HepG2 (cell line): ENCODE results near the gene LDAH. TPM values are rescaled to one million over a fixed set of nuclear protein-coding genes. Genes with fewer than 3 reads are reported as not detected.
A peak's percentile ranks its signal among the peaks of the same experiment; 100 is the strongest.

Experiments used
- ATAC-seq: fragments of 200-7000 bp; cut with Tn5 transposase; 3 replicates; pipeline ENCODE4 v1.9.1; 2020; ENCODE audit warnings: mild to moderate bottlenecking, moderate library complexity
- BruUV-seq: library from RNA; stranded (reverse); fragments of 400-500 nt; replicated peaks from 2 replicates; lab custom pipeline; 2021; lab: Mats Ljungman, UMichigan
- CTCF ChIA-PET: fragments of 300-600 bp; formaldehyde crosslinking; extraction: SDS; loops from one replicate; lab custom pipeline; 2021; ENCODE audit warnings: low total read pairs, inconsistent platforms, low intra/inter-chr PET ratio; lab: Yijun Ruan, JAX
- POLR2A ChIA-PET: fragments of 350-600 bp; sonication (Branson Sonifier 250); formaldehyde crosslinking; loops from one replicate; lab custom pipeline; 2020; ENCODE audit warnings: antibody characterized with exemption, inconsistent platforms; lab: Yijun Ruan, JAX
- DNase-seq: peaks from one replicate; pipeline ENCODE4 v3.0.0-alpha.2; 2015; ENCODE audit warnings: low spot score
- FAIRE-seq: peaks from 3 replicates; lab custom pipeline; 2011; peaks lifted over from hg19 to GRCh38; lab: Jason Lieb, UNC
- H2AFZ ChIP-seq: one replicate; pipeline ENCODE4 v1.6.1; 2011; ENCODE audit warnings: low read length, inconsistent platforms
- H3K27ac ChIP-seq: fragments of 300-600 bp; 3 replicates; pipeline ENCODE4 v1.8.0; 2011; ENCODE audit warnings: mixed run types, mild to moderate bottlenecking, mixed read lengths, low read length, inconsistent platforms; ENCODE audit not compliant: insufficient read depth; ENCODE audit errors: extremely low read length
- H3K27me3 ChIP-seq, 2 experiments: fragments of 200-600 bp in 1 of 2; 2 replicates in 1 of 2; 3 replicates in 1 of 2; pipeline versions ENCODE4 v1.6.0 to v1.8.0; 2011; ENCODE audit warnings: low read length in 2 of 2, mild to moderate bottlenecking in 2 of 2, moderate library complexity in 2 of 2, inconsistent platforms in 1 of 2; ENCODE audit not compliant: insufficient read depth in 2 of 2, control insufficient read depth in 1 of 2
- H3K36me3 ChIP-seq, 2 experiments: fragments of 200-600 bp in 1 of 2; replicated peaks in 1 of 2; 2 replicates in 1 of 2; 3 replicates in 1 of 2; pipeline versions ENCODE4 v1.5.1 to v1.8.0; 2011; ENCODE audit warnings: low read length in 2 of 2, inconsistent platforms in 1 of 2; ENCODE audit not compliant: insufficient read depth in 2 of 2, control insufficient read depth in 1 of 2
- H3K4me1 ChIP-seq: 2 replicates; pipeline ENCODE4 v1.5.1; 2012; ENCODE audit warnings: low read length, inconsistent platforms; ENCODE audit not compliant: insufficient read depth
- H3K4me2 ChIP-seq: 2 replicates; pipeline ENCODE4 v1.6.0; 2011; ENCODE audit warnings: low read depth, low read length, inconsistent platforms
- H3K4me3 ChIP-seq, 3 experiments: fragments of 200-600 bp in 1 of 3; sonication (generic), shearing (Covaris generic) in 1 of 3; replicated peaks in 1 of 3; 2 replicates each; pipeline ENCODE4 v1.5.1; 2011 to 2016; ENCODE audit warnings: low read length in 3 of 3, inconsistent platforms in 2 of 3, low read depth in 2 of 3, mild to moderate bottlenecking in 2 of 3, control low read depth in 1 of 3, mixed read lengths in 1 of 3; ENCODE audit not compliant: insufficient read depth in 1 of 3
- H3K79me2 ChIP-seq: one replicate; pipeline ENCODE4 v1.6.1; 2011; ENCODE audit warnings: low read length, inconsistent platforms; ENCODE audit not compliant: insufficient read depth
- H3K9ac ChIP-seq: 2 replicates; pipeline ENCODE4 v1.6.0; 2011; ENCODE audit warnings: mild to moderate bottlenecking, low read depth, low read length, inconsistent platforms; ENCODE audit not compliant: insufficient read depth
- H3K9me3 ChIP-seq: 2 replicates; pipeline ENCODE4 v1.5.1; 2012; ENCODE audit warnings: mild to moderate bottlenecking, low read length
- H4K20me1 ChIP-seq: 2 replicates; pipeline ENCODE4 v1.6.0; 2011; ENCODE audit warnings: inconsistent platforms, mild to moderate bottlenecking, low read length, moderate library complexity; ENCODE audit not compliant: insufficient read depth
- CEBPB ChIP-seq: IDR thresholded peaks from 2 replicates; pipeline ENCODE4 v1.6.1; 2011; ENCODE audit warnings: low read depth, low read length, improper control_type of control experiment, borderline replicate concordance
- CEBPG ChIP-seq: IDR thresholded peaks from 2 replicates; pipeline ENCODE4 v1.6.1; 2016
- ETS1 ChIP-seq: sonication (generic); formaldehyde crosslinking; IDR thresholded peaks from 2 replicates; pipeline ENCODE4 v1.4.0; 2020; ENCODE audit warnings: missing genetic modification reagents
- HCFC1 ChIP-seq: fragments of 150-350 bp; IDR thresholded peaks from 2 replicates; pipeline ENCODE4 v1.6.1; 2014; ENCODE audit warnings: low read depth, low read length
- NR2F6 ChIP-seq, 2 experiments: IDR thresholded peaks; 2 replicates each; pipeline ENCODE4 v1.6.1; 2016; ENCODE audit warnings: antibody characterized with exemption in 1 of 2, mild to moderate bottlenecking in 1 of 2
- RFX3 ChIP-seq: IDR thresholded peaks from 2 replicates; pipeline ENCODE4 v1.6.1; 2016; ENCODE audit warnings: missing biosample characterization, missing genetic modification reagents
- RXRB ChIP-seq: IDR thresholded peaks from 2 replicates; pipeline ENCODE4 v1.6.1; 2016; ENCODE audit warnings: borderline replicate concordance, missing genetic modification reagents, missing compliant biosample characterization
- ZFP36L2 ChIP-seq: sonication (generic); formaldehyde crosslinking; IDR thresholded peaks from 2 replicates; pipeline ENCODE4 v1.4.0; 2020; ENCODE audit warnings: missing genetic modification reagents
- ZNF230 ChIP-seq: sonication (generic); formaldehyde crosslinking; IDR thresholded peaks from 2 replicates; pipeline ENCODE4 v1.4.0; 2020; ENCODE audit warnings: mild to moderate bottlenecking, missing genetic modification reagents
- WGBS: methylation state at CpG from one replicate; pipeline ENCODE4 v1.1.6; 2017; ENCODE audit warnings: low lambda C conversion rate; 5-methylcytosine and 5-hydroxymethylcytosine counted together
- in situ Hi-C: cut with HindIII; loops from 2 replicates; pipeline ENCODE4 v1.10.0; 2017; ENCODE audit warnings: low pct_unique_long_range_greater_than_20kb; ENCODE audit not compliant: extremely low pct_ligation_motif_present
- intact Hi-C: fragments of 100-400 bp; cut with micrococcal nuclease; formaldehyde crosslinking; loops from one replicate; pipeline ENCODE4 v1.10.0; 2022; ENCODE audit not compliant: unreplicated experiment
- polyA plus RNA-seq, 8 experiments: library from polyadenylated mRNA; depleted of rRNA in 3 of 8; stranded (reverse) in 7 of 8; unstranded in 1 of 8; fragments of >200 nt; fragmentation: Illumina TruSeq in 4 of 8; extraction: Trizol in 4 of 8; gene quantifications; 2 replicates each; pipeline versions ENCODE4 v1.2.1 to v1.2.3, GENCODE V29; 2011 to 2016; ENCODE audit warnings: low read depth in 4 of 8, missing spikeins in 1 of 8, mixed read lengths in 1 of 8; ENCODE audit not compliant: insufficient read depth in 1 of 8
- total RNA-seq, 5 experiments: library from RNA; depleted of rRNA; stranded (reverse); fragments of >200 nt; fragmentation: Illumina TruSeq; extraction: Trizol; gene quantifications; 2 replicates each; pipeline ENCODE4 v1.2.3, GENCODE V29; 2016; ENCODE audit warnings: low read depth in 1 of 5
- TF ChIP-seq, protein P1 (sequence below): sonication (generic); formaldehyde crosslinking; IDR thresholded peaks from 2 replicates; pipeline ENCODE4 v1.4.0; 2020; ENCODE audit warnings: low read depth, missing genetic modification reagents
- TF ChIP-seq, protein P2 (sequence below): sonication (generic); formaldehyde crosslinking; IDR thresholded peaks from 2 replicates; pipeline ENCODE4 v1.5.0; 2020; ENCODE audit warnings: missing genetic modification reagents, mild to moderate bottlenecking, borderline replicate concordance
- TF ChIP-seq, protein P3 (sequence below): sonication (generic); formaldehyde crosslinking; IDR thresholded peaks from 2 replicates; pipeline ENCODE4 v1.4.0; 2020; ENCODE audit warnings: missing genetic modification reagents

Gene LDAH
- total and polyA plus RNA-seq, 2 of the 13 experiments (the other 11 are each of a cell fraction or from before 2014, with no cell fraction given) = 28.8 to 46.2 TPM

- Histone ChIP-seq H3K4me1 (no peaks in the 10 kb centered on the region), H3K4me3 (no peak overlapping the region), H4K20me1 (no peaks in the 10 kb centered on the region; the same call in none of the 2 replicates), H3K79me2 (peaks cover 64% of the 10 kb centered on the region), H3K9me3 (no peaks in the 10 kb centered on the region), H3K27me3 (no peaks in the 10 kb centered on the region), H3K4me2 (no peak overlapping the region), H3K27ac (no peak overlapping the region), H2AFZ (no peak overlapping the region), H3K9ac (no peak overlapping the region), H3K36me3 (no peaks in the 10 kb centered on the region; a peak in 1 of 5 replicates)
- in situ Hi-C loops (no loop called here), intact Hi-C loops (no loop called here)
- BruUV-seq = no TSS peak
- 0 out of 2 replicates have a peak, but pooled peaks have one; percentile 31 for TF ChIP-seq CEBPG (CRISPR knock-in tag)
- peak; percentile 83 for TF ChIP-seq CEBPB
- no peak for TF ChIP-seq ETS1 (CRISPR knock-in tag)
- ChIA-PET CTCF (no interaction called here), POLR2A (interaction anchor here (1.6 kb wide), 1 partner anchor 9 kb away, joined by 6 read pairs; no protein-coding TSS in a partner anchor)
- WGBS = 99% methylated on average over 2 of the region's 2 CpGs
- no peak for DNase-seq
- no peak for ATAC-seq
- FAIRE-seq = no peak
Measured at GRCh38 chr2:20812779-20813178, 10.1 kb downstream of the LDAH start.

DNA sequence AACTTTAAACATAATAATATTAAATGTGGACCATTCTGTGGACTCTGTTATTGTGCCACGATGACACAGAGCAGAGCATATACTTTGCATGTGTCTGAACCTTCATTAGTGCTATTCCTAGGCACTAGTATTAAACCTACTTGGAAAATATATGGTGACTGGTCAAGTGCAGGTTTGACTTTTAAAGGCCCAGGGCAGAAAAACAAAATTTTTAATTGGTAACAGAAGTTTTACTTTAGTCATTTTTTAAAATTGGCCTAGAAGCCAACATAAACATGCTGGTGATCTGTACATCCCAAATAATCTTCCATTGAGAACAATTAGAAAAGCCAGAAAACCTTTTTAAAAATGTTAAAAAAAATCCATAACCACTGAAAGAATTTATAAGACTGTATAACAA, 16.6 kb downstream of the LDAH start:
- Histone ChIP-seq H3K36me3 (0 out of 5 replicates have a peak, but pooled peaks cover 0 to 1% of the 10 kb centered on the region in 2 experiments), H3K4me1 (peaks cover 18% of the 10 kb centered on the region), H4K20me1 (peaks cover 5% of the 10 kb centered on the region), H3K4me2 (no peak overlapping the region), H3K9me3 (no peaks in the 10 kb centered on the region), H2AFZ (no peak overlapping the region), H3K27me3 (no peaks in the 10 kb centered on the region), H3K4me3 (no peak overlapping the region), H3K9ac (no peak overlapping the region), H3K79me2 (peaks cover 29% of the 10 kb centered on the region), H3K27ac (no peak overlapping the region)
- no TSS peak for BruUV-seq
- 95% methylated on average over 1 of the region's 1 CpG for WGBS
- ATAC-seq (no peak), DNase-seq (no peak), FAIRE-seq (no peak)
- intact Hi-C loops (no loop called here), in situ Hi-C loops (no loop called here)
- POLR2A ChIA-PET = no interaction called here
- CTCF ChIA-PET = no interaction called here
- TF ChIP-seq, protein P1, sequence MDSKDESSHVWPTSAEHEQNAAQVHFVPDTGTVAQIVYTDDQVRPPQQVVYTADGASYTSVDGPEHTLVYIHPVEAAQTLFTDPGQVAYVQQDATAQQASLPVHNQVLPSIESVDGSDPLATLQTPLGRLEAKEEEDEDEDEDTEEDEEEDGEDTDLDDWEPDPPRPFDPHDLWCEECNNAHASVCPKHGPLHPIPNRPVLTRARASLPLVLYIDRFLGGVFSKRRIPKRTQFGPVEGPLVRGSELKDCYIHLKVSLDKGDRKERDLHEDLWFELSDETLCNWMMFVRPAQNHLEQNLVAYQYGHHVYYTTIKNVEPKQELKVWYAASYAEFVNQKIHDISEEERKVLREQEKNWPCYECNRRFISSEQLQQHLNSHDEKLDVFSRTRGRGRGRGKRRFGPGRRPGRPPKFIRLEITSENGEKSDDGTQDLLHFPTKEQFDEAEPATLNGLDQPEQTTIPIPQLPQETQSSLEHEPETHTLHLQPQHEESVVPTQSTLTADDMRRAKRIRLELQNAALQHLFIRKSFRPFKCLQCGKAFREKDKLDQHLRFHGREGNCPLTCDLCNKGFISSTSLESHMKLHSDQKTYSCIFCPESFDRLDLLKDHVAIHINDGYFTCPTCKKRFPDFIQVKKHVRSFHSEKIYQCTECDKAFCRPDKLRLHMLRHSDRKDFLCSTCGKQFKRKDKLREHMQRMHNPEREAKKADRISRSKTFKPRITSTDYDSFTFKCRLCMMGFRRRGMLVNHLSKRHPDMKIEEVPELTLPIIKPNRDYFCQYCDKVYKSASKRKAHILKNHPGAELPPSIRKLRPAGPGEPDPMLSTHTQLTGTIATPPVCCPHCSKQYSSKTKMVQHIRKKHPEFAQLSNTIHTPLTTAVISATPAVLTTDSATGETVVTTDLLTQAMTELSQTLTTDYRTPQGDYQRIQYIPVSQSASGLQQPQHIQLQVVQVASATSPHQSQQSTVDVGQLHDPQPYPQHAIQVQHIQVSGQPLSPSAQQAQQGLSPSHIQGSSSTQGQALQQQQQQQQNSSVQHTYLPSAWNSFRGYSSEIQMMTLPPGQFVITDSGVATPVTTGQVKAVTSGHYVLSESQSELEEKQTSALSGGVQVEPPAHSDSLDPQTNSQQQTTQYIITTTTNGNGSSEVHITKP = no peak
- no peak for TF ChIP-seq ZFP36L2
- TF ChIP-seq RXRB (CRISPR knock-in tag) = no peak
- TF ChIP-seq HCFC1 = no peak
- TF ChIP-seq ZNF230 (CRISPR knock-in tag) = no peak
- TF ChIP-seq, protein P2, sequence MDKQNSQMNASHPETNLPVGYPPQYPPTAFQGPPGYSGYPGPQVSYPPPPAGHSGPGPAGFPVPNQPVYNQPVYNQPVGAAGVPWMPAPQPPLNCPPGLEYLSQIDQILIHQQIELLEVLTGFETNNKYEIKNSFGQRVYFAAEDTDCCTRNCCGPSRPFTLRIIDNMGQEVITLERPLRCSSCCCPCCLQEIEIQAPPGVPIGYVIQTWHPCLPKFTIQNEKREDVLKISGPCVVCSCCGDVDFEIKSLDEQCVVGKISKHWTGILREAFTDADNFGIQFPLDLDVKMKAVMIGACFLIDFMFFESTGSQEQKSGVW (CRISPR knock-in tag) = no peak
- TF ChIP-seq, protein P3, sequence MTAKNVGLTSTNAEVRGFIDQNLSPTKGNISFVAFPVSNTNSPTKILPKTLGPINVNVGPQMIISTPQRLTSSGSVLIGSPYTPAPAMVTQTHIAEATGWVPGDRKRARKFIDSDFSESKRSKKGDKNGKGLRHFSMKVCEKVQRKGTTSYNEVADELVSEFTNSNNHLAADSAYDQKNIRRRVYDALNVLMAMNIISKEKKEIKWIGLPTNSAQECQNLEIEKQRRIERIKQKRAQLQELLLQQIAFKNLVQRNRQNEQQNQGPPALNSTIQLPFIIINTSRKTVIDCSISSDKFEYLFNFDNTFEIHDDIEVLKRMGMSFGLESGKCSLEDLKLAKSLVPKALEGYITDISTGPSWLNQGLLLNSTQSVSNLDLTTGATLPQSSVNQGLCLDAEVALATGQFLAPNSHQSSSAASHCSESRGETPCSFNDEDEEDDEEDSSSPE = no peak
- no peak for TF ChIP-seq RFX3 (CRISPR knock-in tag)
- TF ChIP-seq NR2F6 (IDR thresholded peaks at IDR 0.05) = no peak
- no peak for TF ChIP-seq NR2F6 (CRISPR knock-in tag; IDR thresholded peaks at IDR 0.05)
